ENCODE data around the gene VPS13D.

VPS13D gene

GRCh38 chr1:12502336-12503109 lies 272.7 kb downstream of the VPS13D start:
- Histone ChIP-seq H3K4me1 (ENCODE audit: insufficient read depth, insufficient read length) (peaks cover 6% of the 10 kb centered on the region), H3K27me3 (ENCODE audit: insufficient read depth, insufficient read length) (no peaks in the 10 kb centered on the region), H3K36me3 (ENCODE audit: insufficient read depth, insufficient read length, low read length) (no peaks in the 10 kb centered on the region), H3K9ac (ENCODE audit: insufficient read length, low read depth) (no peak overlapping the region), H3K4me3 (ENCODE audit: insufficient read length, low read depth) (no peak overlapping the region), H3K9me3 (ENCODE audit: insufficient read depth, low read length) (no peaks in the 10 kb centered on the region)
- DNase-seq (ENCODE audit: low read depth, low spot score): no peak
- TF ChIP-seq SUZ12 (IDR thresholded peaks at IDR 0.05; ENCODE audit: extremely low read depth, insufficient read depth, insufficient read length) (no peak), ZNF274 (IDR thresholded peaks at IDR 0.05; ENCODE audit: low read depth, low read length) (no peak), YY1 (IDR thresholded peaks at IDR 0.05; ENCODE audit: insufficient read depth, insufficient read length) (no peak)

GRCh38 chr1:12503709-12504108 lies 273.9 kb downstream of the VPS13D start:
- Histone ChIP-seq H3K4me1 (ENCODE audit: insufficient read depth, insufficient read length) (peaks cover 6% of the 10 kb centered on the region), H3K36me3 (ENCODE audit: insufficient read depth, insufficient read length, low read length) (peaks cover 3% of the 10 kb centered on the region), H3K27me3 (ENCODE audit: insufficient read depth, insufficient read length) (no peaks in the 10 kb centered on the region), H3K4me3 (ENCODE audit: insufficient read length, low read depth) (no peak overlapping the region), H3K9me3 (ENCODE audit: insufficient read depth, low read length) (no peaks in the 10 kb centered on the region), H3K9ac (ENCODE audit: insufficient read length, low read depth) (no peak overlapping the region)
- TF ChIP-seq ZNF274 (IDR thresholded peaks at IDR 0.05; ENCODE audit: low read depth, low read length): no peak
- TF ChIP-seq SUZ12 (IDR thresholded peaks at IDR 0.05; ENCODE audit: extremely low read depth, insufficient read depth, insufficient read length): no peak
- no peak for TF ChIP-seq YY1 (IDR thresholded peaks at IDR 0.05; ENCODE audit: insufficient read depth, insufficient read length)
- no peak for DNase-seq (ENCODE audit: low read depth, low spot score)

DNA sequence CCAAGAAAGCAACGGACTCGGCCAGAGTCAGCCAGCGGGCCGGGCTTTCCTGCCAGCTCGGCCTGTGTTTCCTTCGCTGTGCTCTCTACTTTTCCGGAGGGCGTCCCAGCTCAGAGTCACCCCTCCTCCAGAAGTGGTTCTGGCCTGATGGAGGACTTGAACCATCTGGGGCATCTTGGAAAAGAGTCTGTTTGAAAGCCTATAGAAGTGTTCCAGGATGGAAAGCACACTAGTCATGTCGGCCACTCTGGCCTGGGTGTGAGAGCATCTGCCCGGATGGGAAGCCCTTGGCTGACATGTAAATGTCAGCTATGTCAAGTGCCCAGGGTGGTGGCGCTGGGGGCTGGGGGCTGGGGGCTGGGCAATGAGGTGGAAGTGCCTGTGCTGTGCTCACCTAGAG lies 274.8 kb downstream of the VPS13D start:
- H3K9me3 ChIP-seq (ENCODE audit: insufficient read depth, low read length): no peaks in the 10 kb centered on the region
- no peak for DNase-seq (ENCODE audit: low read depth, low spot score)
- TF ChIP-seq SUZ12 (IDR thresholded peaks at IDR 0.05; ENCODE audit: extremely low read depth, insufficient read depth, insufficient read length) (no peak), YY1 (IDR thresholded peaks at IDR 0.05; ENCODE audit: insufficient read depth, insufficient read length) (no peak), ZNF274 (IDR thresholded peaks at IDR 0.05; ENCODE audit: low read depth, low read length) (no peak)
- peaks cover 6% of the 10 kb centered on the region for H3K4me1 ChIP-seq (ENCODE audit: insufficient read depth, insufficient read length)
- H3K9ac ChIP-seq (ENCODE audit: insufficient read length, low read depth): no peak overlapping the region
- no peaks in the 10 kb centered on the region for H3K27me3 ChIP-seq (ENCODE audit: insufficient read depth, insufficient read length)
- peaks cover 3% of the 10 kb centered on the region for H3K36me3 ChIP-seq (ENCODE audit: insufficient read depth, insufficient read length, low read length)
- H3K4me3 ChIP-seq (ENCODE audit: insufficient read length, low read depth): no peak overlapping the region

GRCh38 chr1:12505231-12505630 lies 275.4 kb downstream of the VPS13D start:
- DNase-seq (ENCODE audit: low read depth, low spot score): no peak
- Histone ChIP-seq H3K27me3 (ENCODE audit: insufficient read depth, insufficient read length) (no peaks in the 10 kb centered on the region), H3K9ac (ENCODE audit: insufficient read length, low read depth) (no peak overlapping the region), H3K9me3 (ENCODE audit: insufficient read depth, low read length) (no peaks in the 10 kb centered on the region), H3K36me3 (ENCODE audit: insufficient read depth, insufficient read length, low read length) (peaks cover 3% of the 10 kb centered on the region), H3K4me1 (ENCODE audit: insufficient read depth, insufficient read length) (peaks cover 6% of the 10 kb centered on the region), H3K4me3 (ENCODE audit: insufficient read length, low read depth) (no peak overlapping the region)
- TF ChIP-seq SUZ12 (IDR thresholded peaks at IDR 0.05; ENCODE audit: extremely low read depth, insufficient read depth, insufficient read length): no peak

GRCh38 chr1:12505639-12506280 lies 275.9 kb downstream of the VPS13D start:
- Histone ChIP-seq H3K9me3 (ENCODE audit: insufficient read depth, low read length) (no peaks in the 10 kb centered on the region), H3K36me3 (ENCODE audit: insufficient read depth, insufficient read length, low read length) (peaks cover 3% of the 10 kb centered on the region), H3K27me3 (ENCODE audit: insufficient read depth, insufficient read length) (no peaks in the 10 kb centered on the region), H3K9ac (ENCODE audit: insufficient read length, low read depth) (no peak overlapping the region), H3K4me3 (ENCODE audit: insufficient read length, low read depth) (no peak overlapping the region), H3K4me1 (ENCODE audit: insufficient read depth, insufficient read length) (peaks cover 10% of the 10 kb centered on the region)
- no peak for TF ChIP-seq SUZ12 (IDR thresholded peaks at IDR 0.05; ENCODE audit: extremely low read depth, insufficient read depth, insufficient read length)
- TF ChIP-seq YY1 (IDR thresholded peaks at IDR 0.05; ENCODE audit: insufficient read depth, insufficient read length): no peak
- no peak for TF ChIP-seq ZNF274 (IDR thresholded peaks at IDR 0.05; ENCODE audit: low read depth, low read length)
- DNase-seq (ENCODE audit: low read depth, low spot score): no peak

- Histone ChIP-seq H3K36me3 (ENCODE audit: insufficient read depth, insufficient read length, low read length) (peaks cover 3% of the 10 kb centered on the region), H3K9ac (ENCODE audit: insufficient read length, low read depth) (no peak overlapping the region), H3K27me3 (ENCODE audit: insufficient read depth, insufficient read length) (no peaks in the 10 kb centered on the region), H3K4me3 (ENCODE audit: insufficient read length, low read depth) (no peak overlapping the region), H3K9me3 (ENCODE audit: insufficient read depth, low read length) (no peaks in the 10 kb centered on the region), H3K4me1 (ENCODE audit: insufficient read depth, insufficient read length) (peaks cover 13% of the 10 kb centered on the region)
- DNase-seq (ENCODE audit: low read depth, low spot score): no peak
- TF ChIP-seq ZNF274 (IDR thresholded peaks at IDR 0.05; ENCODE audit: low read depth, low read length) (no peak), SUZ12 (IDR thresholded peaks at IDR 0.05; ENCODE audit: extremely low read depth, insufficient read depth, insufficient read length) (no peak), YY1 (IDR thresholded peaks at IDR 0.05; ENCODE audit: insufficient read depth, insufficient read length) (no peak)
Measured at GRCh38 chr1:12506281-12507280, 276.8 kb downstream of the VPS13D start.

Data from NT2/D1 (cell line).